ENCODE data around the gene TOMT.

Gene TOMT

DNA sequence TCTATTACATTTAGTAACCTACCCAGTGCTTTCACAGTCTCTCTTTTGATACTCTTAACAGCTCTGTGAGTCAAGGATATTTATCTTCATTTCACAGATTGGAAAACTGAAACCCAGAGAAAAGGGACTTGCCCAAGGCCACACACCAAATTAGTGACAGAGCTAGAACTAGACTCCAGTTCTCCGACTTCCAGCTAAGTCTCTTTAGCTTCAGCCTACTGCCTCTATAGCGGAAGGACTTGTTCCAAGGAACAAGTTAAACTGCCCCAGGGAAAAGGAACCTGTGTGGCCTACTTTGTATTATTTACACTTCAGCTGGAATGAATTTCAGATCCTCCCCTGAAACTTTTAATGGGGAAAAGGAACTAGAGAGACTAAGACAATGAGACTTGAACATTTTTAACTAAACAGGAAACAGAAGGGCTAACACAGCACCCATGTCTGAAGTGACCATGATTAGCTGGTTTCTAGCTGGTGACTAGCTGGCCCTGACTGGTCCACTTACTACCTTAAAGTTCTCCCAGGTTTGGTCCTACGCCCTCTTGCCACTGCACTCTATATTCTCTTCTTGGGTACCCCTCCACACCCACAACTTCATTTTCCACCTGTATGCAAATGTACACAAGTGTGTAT is 23.8 kb upstream of the TOMT start:
- Histone ChIP-seq H3K9ac (ENCODE audit: insufficient read length) (no peak overlapping the region), H3K4me3 (no peak overlapping the region), H3K36me3 (ENCODE audit: insufficient read depth, low read length) (no peaks in the 10 kb centered on the region; the same call in 1 of the 2 replicates), H3K9me3 (ENCODE audit: low read depth, low read length) (no peaks in the 10 kb centered on the region), H3K27ac (peak overlapping the region; percentile 85)
- no peak for DNase-seq (ENCODE audit: low read depth, low spot score)
- TF ChIP-seq EZH2 (IDR thresholded peaks at IDR 0.05), result no peak
- no peak for TF ChIP-seq POLR2AphosphoS5 (IDR thresholded peaks at IDR 0.05; ENCODE audit: borderline replicate concordance, low read depth, low read length)

GRCh38 chr11:72083414-72083813 is 22.3 kb upstream of the TOMT start:
- no peak overlapping the region for H3K9ac ChIP-seq (ENCODE audit: insufficient read length)
- H3K4me3 ChIP-seq, result no peak overlapping the region
- TF ChIP-seq EZH2 (IDR thresholded peaks at IDR 0.05) (no peak), POLR2AphosphoS5 (IDR thresholded peaks at IDR 0.05; ENCODE audit: borderline replicate concordance, low read depth, low read length) (no peak), FOXP2 (optimal IDR thresholded peaks at IDR 0.05; ENCODE audit: control extremely low read depth, extremely low read length, insufficient read depth) (no peak)
- no peaks in the 10 kb centered on the region for H3K9me3 ChIP-seq (ENCODE audit: low read depth, low read length)
- H3K36me3 ChIP-seq (ENCODE audit: insufficient read depth, low read length), result no peaks in the 10 kb centered on the region; the same call in 1 of the 2 replicates
- DNase-seq (ENCODE audit: low read depth, low spot score), result no peak
- no peak overlapping the region for H3K27ac ChIP-seq

DNA sequence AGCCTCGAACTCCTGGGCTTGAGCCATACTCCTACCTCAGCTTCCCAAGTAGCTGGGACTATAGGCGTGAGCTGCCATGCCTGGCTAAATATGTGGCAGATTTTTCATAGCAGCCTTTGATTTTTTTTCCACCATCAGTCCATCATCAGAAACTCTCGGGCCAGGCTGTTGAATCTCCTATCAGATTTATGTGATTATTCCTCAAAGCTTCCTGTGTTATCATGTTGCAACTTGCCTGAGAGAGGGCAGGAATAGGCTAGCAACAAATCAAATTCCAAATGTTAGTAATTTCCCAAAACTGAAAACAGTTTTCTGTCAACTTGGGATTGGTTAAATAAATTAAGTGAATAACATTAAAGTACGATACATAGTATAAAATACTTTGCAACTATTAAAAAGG is 21.6 kb upstream of the TOMT start:
- Histone ChIP-seq H3K9me3 (ENCODE audit: low read depth, low read length) (no peaks in the 10 kb centered on the region), H3K9ac (ENCODE audit: insufficient read length) (no peak overlapping the region), H3K36me3 (ENCODE audit: insufficient read depth, low read length) (no peaks in the 10 kb centered on the region; the same call in 1 of the 2 replicates), H3K27ac (no peak overlapping the region), H3K4me3 (no peak overlapping the region)
- no peak for DNase-seq (ENCODE audit: low read depth, low spot score)
- TF ChIP-seq EZH2 (IDR thresholded peaks at IDR 0.05), result no peak
- no peak for TF ChIP-seq POLR2AphosphoS5 (IDR thresholded peaks at IDR 0.05; ENCODE audit: borderline replicate concordance, low read depth, low read length)
- no peak for TF ChIP-seq FOXP2 (optimal IDR thresholded peaks at IDR 0.05; ENCODE audit: control extremely low read depth, extremely low read length, insufficient read depth)

DNA sequence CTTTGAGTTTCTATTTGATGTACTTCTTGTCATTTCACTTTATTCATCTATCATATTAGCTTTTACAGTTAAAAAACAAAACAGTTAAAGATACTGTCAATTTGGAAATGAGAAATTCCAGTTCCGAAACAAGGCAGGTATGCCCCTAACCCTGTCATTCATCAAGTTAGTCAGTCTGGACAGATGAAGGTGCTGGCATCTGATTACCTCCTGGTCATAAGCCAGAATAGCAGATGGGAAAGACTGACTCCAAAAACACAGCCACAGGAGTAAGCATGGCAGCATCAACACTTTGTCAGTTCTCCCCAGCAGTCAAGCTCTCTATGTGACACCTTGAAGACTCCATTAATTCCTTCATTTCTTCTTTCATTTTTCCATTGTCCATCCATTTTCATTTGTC is 20.8 kb upstream of the TOMT start:
- DNase-seq (ENCODE audit: low read depth, low spot score), result no peak
- H3K9ac ChIP-seq (ENCODE audit: insufficient read length), result no peak overlapping the region
- no peak overlapping the region for H3K4me3 ChIP-seq
- TF ChIP-seq FOXP2 (optimal IDR thresholded peaks at IDR 0.05; ENCODE audit: control extremely low read depth, extremely low read length, insufficient read depth), result no peak
- TF ChIP-seq EZH2 (IDR thresholded peaks at IDR 0.05), result no peak
- TF ChIP-seq POLR2AphosphoS5 (IDR thresholded peaks at IDR 0.05; ENCODE audit: borderline replicate concordance, low read depth, low read length), result no peak
- no peak overlapping the region for H3K27ac ChIP-seq
- H3K36me3 ChIP-seq (ENCODE audit: insufficient read depth, low read length), result peaks cover 3% of the 10 kb centered on the region; the same call in 1 of the 2 replicates
- no peaks in the 10 kb centered on the region for H3K9me3 ChIP-seq (ENCODE audit: low read depth, low read length)

DNA sequence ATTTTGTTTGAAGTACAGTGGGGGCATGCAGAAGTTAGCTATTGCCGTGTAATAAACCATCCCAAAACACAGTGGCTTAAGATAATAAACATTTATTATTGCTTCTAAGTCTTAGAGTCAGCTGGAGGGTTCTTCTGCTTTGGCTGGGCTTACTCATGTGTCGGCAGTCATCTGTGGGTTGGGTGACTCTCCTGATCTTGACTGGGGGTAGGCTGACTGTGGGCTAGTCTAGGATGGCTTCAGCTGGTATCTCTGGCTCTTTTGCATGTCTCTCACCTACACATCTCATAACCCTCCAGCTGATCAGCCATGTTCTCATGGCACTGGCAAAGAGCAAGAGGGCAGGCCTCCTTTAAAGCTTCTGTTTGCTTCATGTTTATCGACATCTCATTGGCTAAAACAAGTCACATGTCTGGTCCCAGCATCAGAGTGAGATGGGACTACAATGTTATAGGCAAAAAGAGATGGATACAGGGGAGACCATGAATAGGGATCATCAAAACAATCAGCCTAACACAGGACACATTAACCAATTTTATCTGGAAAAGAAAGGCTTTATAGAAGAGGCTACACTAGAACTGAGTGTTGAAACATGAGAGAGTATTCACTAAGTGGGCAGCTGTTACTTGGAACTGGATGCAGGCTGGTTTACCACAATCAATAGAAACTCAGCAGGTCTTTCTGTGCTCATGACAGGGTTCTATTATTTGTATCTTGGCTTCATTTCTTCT is 19.9 kb upstream of the TOMT start:
- Histone ChIP-seq H3K36me3 (ENCODE audit: insufficient read depth, low read length) (peaks cover 4% of the 10 kb centered on the region; the same call in 1 of the 2 replicates), H3K27ac (no peak overlapping the region), H3K9ac (ENCODE audit: insufficient read length) (no peak overlapping the region), H3K4me3 (no peak overlapping the region), H3K9me3 (ENCODE audit: low read depth, low read length) (no peaks in the 10 kb centered on the region)
- DNase-seq (ENCODE audit: low read depth, low spot score), result no peak
- TF ChIP-seq POLR2AphosphoS5 (IDR thresholded peaks at IDR 0.05; ENCODE audit: borderline replicate concordance, low read depth, low read length) (no peak), EZH2 (IDR thresholded peaks at IDR 0.05) (no peak), FOXP2 (optimal IDR thresholded peaks at IDR 0.05; ENCODE audit: control extremely low read depth, extremely low read length, insufficient read depth) (no peak)

- H3K9me3 ChIP-seq (ENCODE audit: low read depth, low read length), result no peaks in the 10 kb centered on the region
- DNase-seq (ENCODE audit: low read depth, low spot score), result no peak
- no peak overlapping the region for H3K27ac ChIP-seq
- no peak overlapping the region for H3K9ac ChIP-seq (ENCODE audit: insufficient read length)
- H3K4me3 ChIP-seq, result no peak overlapping the region
- H3K36me3 ChIP-seq (ENCODE audit: insufficient read depth, low read length), result peaks cover 4% of the 10 kb centered on the region; the same call in 1 of the 2 replicates
- TF ChIP-seq POLR2AphosphoS5 (IDR thresholded peaks at IDR 0.05; ENCODE audit: borderline replicate concordance, low read depth, low read length) (no peak), EZH2 (IDR thresholded peaks at IDR 0.05) (no peak), FOXP2 (optimal IDR thresholded peaks at IDR 0.05; ENCODE audit: control extremely low read depth, extremely low read length, insufficient read depth) (no peak)
Observed at GRCh38 chr11:72088076-72088808, 17.5 kb upstream of the TOMT start.

- no peak for DNase-seq (ENCODE audit: low read depth, low spot score)
- no peaks in the 10 kb centered on the region for H3K9me3 ChIP-seq (ENCODE audit: low read depth, low read length)
Observed at GRCh38 chr11:72091292-72091691, 14.4 kb upstream of the TOMT start.

GRCh38 chr11:72098741-72099140 is 7.0 kb upstream of the TOMT start:
- no peak for DNase-seq (ENCODE audit: low read depth, low spot score)
- Histone ChIP-seq H3K27ac (no peak overlapping the region), H3K4me3 (no peak overlapping the region), H3K36me3 (ENCODE audit: insufficient read depth, low read length) (peaks cover 55% of the 10 kb centered on the region), H3K9ac (ENCODE audit: insufficient read length) (no peak overlapping the region), H3K9me3 (ENCODE audit: low read depth, low read length) (no peaks in the 10 kb centered on the region)
- TF ChIP-seq POLR2AphosphoS5 (IDR thresholded peaks at IDR 0.05; ENCODE audit: borderline replicate concordance, low read depth, low read length) (no peak; the same call in 1 of the 2 replicates), EZH2 (IDR thresholded peaks at IDR 0.05) (no peak), FOXP2 (optimal IDR thresholded peaks at IDR 0.05; ENCODE audit: control extremely low read depth, extremely low read length, insufficient read depth) (no peak)

More at GRCh38 chr11:72091292-72091691, 14.4 kb upstream of the TOMT start:
- H3K36me3 ChIP-seq (ENCODE audit: insufficient read depth, low read length), result peaks cover 17% of the 10 kb centered on the region; the same call in 1 of the 2 replicates
- no peak overlapping the region for H3K9ac ChIP-seq (ENCODE audit: insufficient read length)
- TF ChIP-seq POLR2AphosphoS5 (IDR thresholded peaks at IDR 0.05; ENCODE audit: borderline replicate concordance, low read depth, low read length) (no peak), EZH2 (IDR thresholded peaks at IDR 0.05) (no peak), FOXP2 (optimal IDR thresholded peaks at IDR 0.05; ENCODE audit: control extremely low read depth, extremely low read length, insufficient read depth) (no peak)
- H3K4me3 ChIP-seq, result no peak overlapping the region
- no peak overlapping the region for H3K27ac ChIP-seq

Measured in SK-N-MC (cell line).